K562 treated with DMSO at 1 percent for 12 hours (cell line): ENCODE results near the gene B3GALT4. TPM values are rescaled to one million over a fixed set of nuclear protein-coding genes. Genes with fewer than 3 reads are reported as not detected.

Experiments used
- total RNA-seq: library from RNA; unstranded; fragments of 300-600 nt; gene quantifications from 2 replicates; pipeline ENCODE4 v1.2.3, GENCODE V29; 2022; ENCODE audit not compliant: insufficient read depth

The B3GALT4 gene, protein sequence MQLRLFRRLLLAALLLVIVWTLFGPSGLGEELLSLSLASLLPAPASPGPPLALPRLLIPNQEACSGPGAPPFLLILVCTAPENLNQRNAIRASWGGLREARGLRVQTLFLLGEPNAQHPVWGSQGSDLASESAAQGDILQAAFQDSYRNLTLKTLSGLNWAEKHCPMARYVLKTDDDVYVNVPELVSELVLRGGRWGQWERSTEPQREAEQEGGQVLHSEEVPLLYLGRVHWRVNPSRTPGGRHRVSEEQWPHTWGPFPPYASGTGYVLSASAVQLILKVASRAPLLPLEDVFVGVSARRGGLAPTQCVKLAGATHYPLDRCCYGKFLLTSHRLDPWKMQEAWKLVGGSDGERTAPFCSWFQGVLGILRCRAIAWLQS
- 3.2 and 4.5 TPM in 2 replicates for total RNA-seq

DNA sequence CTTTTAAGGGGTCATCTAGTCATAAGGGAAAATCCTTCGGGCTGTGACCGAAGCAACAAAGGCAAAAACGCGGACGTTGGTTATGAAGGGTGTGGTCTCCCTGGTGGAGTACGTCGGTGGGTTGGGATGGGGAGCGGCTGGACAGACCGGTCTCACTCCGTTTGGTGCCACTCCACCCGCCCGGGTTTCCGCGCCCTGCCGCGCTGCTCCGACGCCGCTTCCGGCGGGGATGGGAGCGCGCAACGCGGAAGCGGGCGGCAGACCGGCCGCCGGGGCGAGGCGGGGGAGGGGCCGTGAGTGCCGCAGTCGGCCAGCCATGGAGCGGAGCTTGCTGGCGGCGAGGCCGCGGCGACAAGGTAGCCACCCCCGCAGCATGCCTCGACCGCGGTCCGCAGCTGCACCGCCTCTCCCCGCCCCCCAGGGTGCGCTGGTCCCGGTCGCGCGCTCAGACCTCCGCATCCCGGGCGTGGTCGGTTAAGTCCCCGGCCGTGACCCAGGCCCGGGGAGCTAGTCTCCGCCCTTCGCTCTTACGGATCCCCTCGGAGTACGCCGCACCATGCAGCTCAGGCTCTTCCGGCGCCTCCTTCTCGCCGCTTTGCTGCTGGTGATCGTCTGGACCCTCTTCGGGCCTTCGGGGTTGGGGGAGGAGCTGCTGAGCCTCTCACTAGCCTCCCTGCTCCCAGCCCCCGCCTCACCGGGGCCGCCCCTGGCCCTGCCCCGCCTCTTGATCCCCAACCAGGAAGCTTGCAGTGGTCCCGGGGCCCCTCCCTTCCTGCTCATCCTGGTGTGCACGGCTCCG is at the start of gene B3GALT4:
TSS of gene B3GALT4 (plus strand) at position 260 of the 799 bp plus-strand sequence. CDS start at position 557, 297 bp downstream.

DNA sequence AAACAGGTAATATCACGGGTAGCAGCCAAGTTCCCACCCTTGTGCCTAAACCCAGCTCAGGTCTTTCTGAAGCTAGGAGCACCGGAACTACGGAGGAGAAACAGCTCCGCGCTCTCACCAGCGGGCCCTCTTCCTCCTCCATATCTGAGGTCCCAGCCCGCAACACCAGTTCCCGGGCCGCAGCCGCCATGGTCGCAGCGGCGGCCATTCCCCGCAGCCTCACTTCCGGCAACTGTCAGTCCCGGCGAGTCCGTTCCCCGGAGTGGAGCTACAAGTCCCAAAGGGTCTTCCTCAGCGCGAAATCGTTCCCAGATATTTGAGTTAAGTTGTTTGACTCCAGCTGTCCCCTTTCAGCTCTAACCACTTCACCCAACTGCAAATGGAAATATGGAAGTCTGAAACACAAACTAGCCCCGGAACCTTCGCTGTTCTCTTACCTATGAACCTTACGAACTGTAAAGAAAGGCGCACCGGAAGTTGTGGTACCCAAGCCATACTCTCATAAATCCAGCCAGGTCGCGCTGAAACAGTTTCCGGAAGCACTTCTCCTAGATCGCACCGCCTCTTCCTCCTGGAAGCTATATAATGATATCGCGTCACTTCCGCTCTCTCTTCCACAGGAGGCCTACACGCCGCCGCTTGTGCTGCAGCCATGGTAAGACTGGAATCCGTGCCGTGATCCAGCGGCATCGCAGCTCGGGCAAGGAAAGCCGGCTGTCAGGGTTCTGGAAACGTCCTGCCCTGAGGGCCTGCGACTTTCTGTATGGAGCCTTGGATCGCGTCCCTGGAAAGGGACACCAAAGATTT is 5.3 kb upstream of the B3GALT4 start, which contains the start of the genes RPS18 and VPS52:
TSS of gene RPS18 (plus strand) at position 608 of the 807 bp plus-strand sequence. CDS start at position 653, 45 bp downstream.
TSS of gene VPS52 (minus strand) at position 409 of the 807 bp plus-strand sequence. CDS start at position 208, 201 bp downstream.

DNA sequence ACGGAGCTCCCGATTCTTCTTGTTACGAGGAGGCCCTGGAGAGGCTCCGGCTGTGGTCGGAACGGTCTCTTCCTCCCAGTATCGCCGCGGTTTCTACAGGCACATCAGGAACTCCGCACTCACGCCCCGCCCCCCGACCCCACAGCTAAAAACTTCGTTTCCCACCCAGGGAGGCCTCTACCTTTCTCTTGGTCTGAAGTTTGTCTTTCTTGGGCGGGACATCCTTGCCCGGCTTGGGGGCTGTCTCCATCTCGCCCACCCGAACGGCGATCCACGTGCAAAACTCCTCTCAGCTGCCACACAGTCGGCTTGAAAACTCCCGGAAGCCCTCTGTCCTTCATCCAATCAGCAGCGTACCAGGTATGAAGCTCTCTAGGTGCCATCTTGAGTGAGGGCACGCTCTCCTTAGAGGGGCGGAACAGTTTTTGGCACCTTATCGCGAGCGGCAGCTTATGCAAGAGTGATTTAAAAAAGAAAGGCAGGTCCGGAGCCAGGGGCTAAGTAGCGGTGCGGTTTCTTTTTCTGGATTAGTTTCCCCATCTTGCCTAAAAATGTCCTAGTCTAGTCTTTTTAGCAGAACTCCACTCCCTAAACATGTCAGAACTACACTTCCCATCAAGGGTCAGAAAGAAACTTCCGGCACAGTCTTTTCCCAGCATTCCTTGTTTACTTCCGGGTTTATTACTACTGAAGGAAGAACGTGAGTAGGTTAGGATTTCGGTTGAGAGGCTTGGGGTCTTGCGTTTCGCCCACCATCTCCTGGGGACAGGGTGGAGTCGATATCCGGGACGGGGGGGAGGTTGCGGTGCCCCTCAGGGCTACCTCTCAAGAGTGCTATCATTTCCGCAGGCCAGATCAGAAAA is 12.2 kb downstream of the B3GALT4 start, which contains the start of the genes PFDN6 and WDR46:
TSS of gene PFDN6 (plus strand) at position 681 of the 863 bp plus-strand sequence. CDS start 256 bp downstream, outside the sequence.
TSS of gene WDR46 (minus strand) at position 319 of the 863 bp plus-strand sequence. CDS start at position 250, 69 bp downstream.

DNA sequence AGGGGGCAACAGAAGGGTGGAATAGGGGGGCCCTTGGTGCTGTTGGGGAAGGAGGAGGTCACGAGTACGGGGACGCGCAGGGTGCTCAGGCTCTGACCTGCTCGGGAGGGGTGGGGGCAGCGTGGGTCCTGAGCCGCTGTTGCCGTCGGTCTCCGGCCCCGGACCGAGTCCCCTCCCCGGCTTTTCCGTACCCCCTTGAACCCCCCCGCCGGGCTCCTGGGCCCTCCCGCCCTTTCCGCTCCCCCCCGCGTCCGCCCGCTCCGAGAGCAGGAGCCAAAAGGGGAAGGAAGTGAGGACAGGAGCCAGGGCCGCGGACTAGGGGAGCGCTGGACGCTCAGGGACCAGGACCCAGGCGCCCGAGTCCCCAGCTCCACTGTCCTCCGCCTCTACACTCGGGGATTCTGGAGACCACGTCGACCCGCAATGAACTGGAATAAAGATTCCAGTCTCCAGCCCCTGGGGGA is 21.9 kb downstream of the B3GALT4 start, which contains the start of gene RGL2:
TSS of gene RGL2 (minus strand) at position 170 of the 464 bp plus-strand sequence. CDS start 332 bp downstream, outside the sequence.

DNA sequence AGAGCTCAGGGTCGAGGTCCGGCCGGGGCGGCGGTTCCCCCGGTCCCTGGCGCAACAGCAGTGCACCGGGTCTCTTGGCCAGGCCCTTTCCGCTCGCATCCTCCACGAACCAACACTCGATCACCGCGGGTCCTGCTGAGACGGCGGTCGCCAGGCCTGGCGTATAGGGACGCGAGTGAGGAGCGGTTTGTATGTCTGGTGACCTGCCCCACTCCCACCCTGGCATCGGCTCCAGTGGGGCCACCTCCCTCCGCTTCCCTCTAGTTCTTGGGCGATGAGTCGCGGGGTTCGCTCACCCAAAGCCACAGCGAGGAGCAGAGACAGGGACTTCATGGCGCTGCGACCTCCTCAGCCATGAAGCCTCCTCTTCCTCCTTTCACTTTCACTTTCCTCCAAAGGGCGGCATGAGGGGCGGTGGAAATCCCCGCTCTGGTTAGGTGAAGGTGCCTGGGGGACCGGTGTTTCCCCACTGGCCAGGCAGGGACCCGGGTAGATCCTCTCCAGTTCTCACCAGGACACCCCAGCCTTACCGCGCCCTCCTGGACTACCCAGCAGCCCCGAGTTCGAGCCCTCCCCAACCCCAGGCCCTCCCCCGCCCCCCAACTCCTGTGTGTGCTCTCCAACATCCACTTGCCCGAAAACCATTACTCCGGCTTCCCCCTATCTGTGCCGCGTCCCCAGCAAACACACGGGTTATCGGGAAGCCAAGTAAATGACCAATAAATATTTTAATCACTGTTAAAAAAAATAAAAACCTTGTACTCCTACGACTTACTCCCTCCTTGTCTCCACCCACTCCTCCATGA is 37.0 kb downstream of the B3GALT4 start, which contains the start of gene TAPBP:
TSS of gene TAPBP (minus strand) at position 370 of the 806 bp plus-strand sequence. CDS start at position 333, 37 bp downstream.

DNA sequence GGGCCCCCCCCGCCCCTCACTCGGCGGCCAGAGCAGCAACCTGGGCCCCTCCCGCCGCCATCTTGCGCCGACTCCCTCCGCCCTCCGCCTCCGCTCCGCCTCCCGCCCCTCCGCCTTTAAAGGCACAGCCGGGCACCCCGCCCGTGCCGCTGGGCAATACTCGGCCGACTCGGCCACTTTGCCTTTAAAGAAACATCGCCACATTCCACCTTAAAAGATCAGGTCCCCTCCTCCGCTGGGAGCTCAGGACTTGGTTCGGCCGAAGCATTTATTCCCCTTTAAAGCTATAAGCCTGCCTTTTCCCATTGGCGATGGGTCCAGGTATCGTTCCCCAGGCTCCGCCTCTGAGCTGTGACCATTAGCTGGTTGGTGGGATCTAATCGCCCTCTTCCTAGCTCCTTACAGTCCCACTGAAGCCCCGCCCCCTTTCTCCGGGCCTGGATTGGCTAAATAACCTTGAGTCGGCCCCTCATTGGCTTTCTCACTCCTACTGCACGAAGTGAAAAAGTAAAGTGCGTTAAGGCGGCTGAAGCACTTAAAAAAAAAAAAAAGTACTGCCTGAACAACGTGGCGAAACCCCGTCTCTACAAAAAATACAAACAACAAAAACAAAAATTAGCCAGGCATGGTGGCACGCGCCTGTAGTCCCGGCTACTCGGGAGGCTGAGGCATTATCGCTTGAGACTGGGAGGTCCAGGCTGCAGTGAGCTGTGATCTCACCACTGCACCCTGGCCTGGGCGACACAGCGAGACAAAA is 40.9 kb downstream of the B3GALT4 start, which contains the start of gene ZBTB22:
TSS of gene ZBTB22 (minus strand) at position 76 of the 757 bp plus-strand sequence. CDS start 828 bp downstream, outside the sequence.

Other genes with a start within 250 kb of the B3GALT4 start
- not detected in 2 replicates for gene HLA-DPA1, start 203.5 kb upstream of the B3GALT4 start, total RNA-seq
- gene HLA-DPB1, start 201.1 kb upstream of the B3GALT4 start, total RNA-seq = not detected in 2 replicates
- gene COL11A2, start 84.7 kb upstream of the B3GALT4 start, total RNA-seq = 0.58 and 0.83 TPM in 2 replicates
- 28.9 and 37.5 TPM in 2 replicates for gene RXRB, start 76.5 kb upstream of the B3GALT4 start, total RNA-seq
- gene SLC39A7, start 76.3 kb upstream of the B3GALT4 start, total RNA-seq = 115 and 152 TPM in 2 replicates
- 16.8 TPM in 2 replicates for gene HSD17B8, start 72.5 kb upstream of the B3GALT4 start, total RNA-seq
- gene RING1, start 68.6 kb upstream of the B3GALT4 start, total RNA-seq = 49.0 and 55.3 TPM in 2 replicates
- 24.9 and 42.0 TPM in 2 replicates for gene VPS52, start 5.2 kb upstream of the B3GALT4 start, total RNA-seq
- 11,156 and 15,789 TPM in 2 replicates for gene RPS18, start 5.0 kb upstream of the B3GALT4 start, total RNA-seq
- gene WDR46, start 12.1 kb downstream of the B3GALT4 start, total RNA-seq = 48.0 and 55.6 TPM in 2 replicates
- gene PFDN6, start 12.5 kb downstream of the B3GALT4 start, total RNA-seq = 137 and 173 TPM in 2 replicates
- gene RGL2, start 21.8 kb downstream of the B3GALT4 start, total RNA-seq = 19.0 and 32.5 TPM in 2 replicates
- 52.5 and 171 TPM in 2 replicates for gene TAPBP, start 37.0 kb downstream of the B3GALT4 start, total RNA-seq
- gene ZBTB22, start 40.6 kb downstream of the B3GALT4 start, total RNA-seq = 10.6 and 12.5 TPM in 2 replicates
- 44.7 and 61.3 TPM in 2 replicates for gene DAXX, start 45.8 kb downstream of the B3GALT4 start, total RNA-seq
- gene KIFC1, start 114.7 kb downstream of the B3GALT4 start, total RNA-seq = 91.7 and 119 TPM in 2 replicates
- 62.9 and 79.9 TPM in 2 replicates for gene PHF1, start 133.9 kb downstream of the B3GALT4 start, total RNA-seq
- gene CUTA, start 141.0 kb downstream of the B3GALT4 start, total RNA-seq = 427 and 491 TPM in 2 replicates
- 1.1 and 10.1 TPM in 2 replicates for gene SYNGAP1, start 142.9 kb downstream of the B3GALT4 start, total RNA-seq
- gene ZBTB9, start 177.5 kb downstream of the B3GALT4 start, total RNA-seq = 7.0 and 13.1 TPM in 2 replicates